ENCODE data around the gene NFIA. TPM values are rescaled to one million over a fixed set of nuclear protein-coding genes. Genes with fewer than 3 reads are reported as not detected.

Gene NFIA
- total and polyA plus RNA-seq, 8 donors = 9.6 to 108 (median 37.2) TPM

GRCh38 chr1:61077676-61078541 lies 4.5 kb upstream of the NFIA start:
- H3K4me1 ChIP-seq = peaks cover 40 to 54% (median 52%) of the 10 kb centered on the region in 4 donors
- intact Hi-C loops (cut with DNase I; ENCODE audit: low total_unique reads) = loop anchor here (10.0 kb wide), 1 partner anchor 117 kb away; no protein-coding TSS in a partner anchor
- peak overlapping the region; percentile 52 to 69 (median 56) for H3K4me3 ChIP-seq
- H3K27ac ChIP-seq = peak overlapping the region; percentile 63 to 96 (median 89)
- H3K9me3 ChIP-seq = no peaks in the 10 kb centered on the region
- H3K36me3 ChIP-seq = no peaks in the 10 kb centered on the region
- peak; percentile 92 to 98 for DNase-seq
- no peaks in the 10 kb centered on the region for H3K27me3 ChIP-seq
- 1 to 2% (median 2%) methylated on average over 19 of the region's 19 CpGs for WGBS, 5 donors
- TF ChIP-seq POLR2AphosphoS5 (IDR thresholded peaks at IDR 0.05) (peak in 2 of 3 donors; percentile 47 to 53), CTCF (IDR thresholded peaks at IDR 0.05) (peak in 2 of 7 experiments; percentile 8 to 24), EP300 (IDR thresholded peaks at IDR 0.05) (no peak)

GRCh38 chr1:61078618-61079295 lies 3.6 kb upstream of the NFIA start:
- Histone ChIP-seq H3K4me1 (peaks cover 40 to 54% (median 52%) of the 10 kb centered on the region in 4 donors), H3K36me3 (no peaks in the 10 kb centered on the region), H3K9me3 (no peaks in the 10 kb centered on the region), H3K27ac (peak overlapping the region; percentile 68 to 96 (median 89)), H3K27me3 (peaks cover 0 to 5% (median 0%) of the 10 kb centered on the region in 3 donors), H3K4me3 (peak overlapping the region; percentile 7 to 69 (median 53))
- 28 to 37% (median 33%) methylated on average over 7 of the region's 7 CpGs for WGBS, 5 donors
- intact Hi-C loops (cut with DNase I; ENCODE audit: low total_unique reads) = loop anchor here (10.0 kb wide), 1 partner anchor 116 kb away; no protein-coding TSS in a partner anchor
- no peak for TF ChIP-seq POLR2A (IDR thresholded peaks at IDR 0.05)
- TF ChIP-seq EP300 (IDR thresholded peaks at IDR 0.05) = no peak
- no peak for TF ChIP-seq POLR2AphosphoS5 (IDR thresholded peaks at IDR 0.05)
- no peak for TF ChIP-seq CTCF (IDR thresholded peaks at IDR 0.05)
- DNase-seq = peak in 1 of 2 donors; percentile 75

GRCh38 chr1:61079296-61079897 lies 3.0 kb upstream of the NFIA start:
- TF ChIP-seq CTCF (IDR thresholded peaks at IDR 0.05) = no peak
- TF ChIP-seq EP300 (IDR thresholded peaks at IDR 0.05) = no peak
- TF ChIP-seq POLR2AphosphoS5 (IDR thresholded peaks at IDR 0.05) = no peak
- no peak for TF ChIP-seq POLR2A (IDR thresholded peaks at IDR 0.05)
- peak overlapping the region; percentile 58 to 96 (median 90) for H3K27ac ChIP-seq

More at GRCh38 chr1:61079296-61079897, 3.0 kb upstream of the NFIA start:
- Histone ChIP-seq H3K4me3 (peak overlapping the region in 2 of 4 donors; percentile 22 to 90), H3K36me3 (no peaks in the 10 kb centered on the region), H3K9me3 (no peaks in the 10 kb centered on the region), H3K27me3 (peaks cover 0 to 5% (median 0%) of the 10 kb centered on the region in 3 donors), H3K4me1 (peaks cover 40 to 59% (median 53%) of the 10 kb centered on the region in 4 donors)
- 20 to 29% (median 22%) methylated on average over 5 of the region's 5 CpGs for WGBS, 5 donors
- intact Hi-C loops (cut with DNase I; ENCODE audit: low total_unique reads) = loop anchor here (10.0 kb wide), 1 partner anchor 115 kb away; no protein-coding TSS in a partner anchor
- peak in 1 of 2 donors; percentile 84 for DNase-seq
